ENCODE data around the gene MPPED2.

GRCh38 chr11:30521297-30522071 lies 64.7 kb downstream of the MPPED2 start:
- TF ChIP-seq CTCF (IDR thresholded peaks at IDR 0.05) (no peak), POLR2A (IDR thresholded peaks at IDR 0.05) (no peak)
